ENCODE data around the gene LMAN1.
A peak's percentile ranks its signal among the peaks of the same experiment; 100 is the strongest.

The LMAN1 gene

DNA sequence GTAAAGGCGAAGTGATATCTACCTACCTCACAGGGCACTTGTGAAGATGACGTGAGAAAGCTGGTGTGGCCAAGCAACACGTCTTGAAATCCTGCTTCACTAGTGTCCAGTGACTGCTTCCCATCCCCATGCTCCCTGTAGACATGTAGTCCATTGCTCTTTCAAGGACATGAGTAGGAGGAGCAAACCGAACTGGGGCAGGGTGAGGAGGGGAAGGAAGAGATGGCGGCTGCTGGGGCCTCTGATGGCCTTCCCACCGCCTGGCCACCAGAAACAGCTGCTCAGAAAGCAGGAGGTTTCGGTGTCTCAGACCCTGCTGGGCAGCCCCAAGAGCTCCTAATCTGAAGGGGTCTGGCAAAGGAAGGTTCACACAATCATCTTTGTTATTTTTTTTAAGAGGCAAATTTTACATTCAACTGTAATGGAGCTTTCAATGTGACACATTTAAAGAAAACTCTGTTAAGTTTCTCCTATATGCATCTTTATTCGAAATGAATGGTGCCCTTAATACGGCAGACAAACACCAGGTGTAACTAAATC, 55.3 kb downstream of the LMAN1 start:
- H3K36me3 Mint-ChIP-seq = no peaks in the 10 kb centered on the region
- peaks cover 0 to 7% of the 10 kb centered on the region in 2 donors for H3K4me1 Mint-ChIP-seq
- peaks cover 32 to 36% of the 10 kb centered on the region in 2 donors for H3K27me3 Mint-ChIP-seq
- no peak overlapping the region for H3K27ac Mint-ChIP-seq
- DNase-seq (no peak), ATAC-seq (replicated peaks) (no peak)
- no peak overlapping the region for H3K4me3 Mint-ChIP-seq
- H3K9me3 Mint-ChIP-seq = no peaks in the 10 kb centered on the region

DNA sequence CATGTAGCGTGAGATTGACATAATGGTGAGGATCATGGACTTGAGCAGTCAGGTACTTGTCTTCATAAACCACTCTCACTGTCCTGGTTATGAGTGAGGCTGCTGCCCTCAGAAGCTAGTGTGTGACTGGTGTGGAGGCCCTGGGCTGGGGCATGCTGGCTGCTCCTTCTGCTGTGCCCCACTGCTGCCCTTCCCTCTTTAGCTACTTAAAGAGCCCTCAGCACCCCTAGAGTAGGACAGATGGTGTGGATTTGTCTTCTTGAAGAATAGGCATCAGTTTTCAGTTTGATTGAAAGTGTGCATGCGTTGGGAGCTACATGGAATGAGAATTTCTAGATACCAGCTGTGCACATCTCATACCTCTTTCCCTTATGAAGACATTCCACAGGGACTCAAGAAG, 56.1 kb downstream of the LMAN1 start:
- no peaks in the 10 kb centered on the region for H3K4me1 Mint-ChIP-seq
- peaks cover 31 to 34% of the 10 kb centered on the region in 2 donors for H3K27me3 Mint-ChIP-seq
- H3K9me3 Mint-ChIP-seq = no peaks in the 10 kb centered on the region
- ATAC-seq (replicated peaks) = peak in 1 of 2 donors; percentile 21
- H3K36me3 Mint-ChIP-seq = no peaks in the 10 kb centered on the region
- no peak for DNase-seq
- no peak overlapping the region for H3K4me3 Mint-ChIP-seq
- no peak overlapping the region for H3K27ac Mint-ChIP-seq

- Mint-ChIP-seq H3K4me3 (no peak overlapping the region), H3K9me3 (no peaks in the 10 kb centered on the region), H3K27ac (no peak overlapping the region), H3K36me3 (no peaks in the 10 kb centered on the region), H3K4me1 (no peaks in the 10 kb centered on the region), H3K27me3 (peaks cover 30% of the 10 kb centered on the region in 2 donors)
- DNase-seq (no peak), ATAC-seq (replicated peaks) (no peak)
Observed at GRCh38 chr18:59301929-59302328, 57.1 kb downstream of the LMAN1 start.

- Mint-ChIP-seq H3K4me3 (no peak overlapping the region), H3K4me1 (no peaks in the 10 kb centered on the region), H3K27me3 (peaks cover 22 to 23% of the 10 kb centered on the region in 2 donors), H3K27ac (no peak overlapping the region), H3K9me3 (no peaks in the 10 kb centered on the region), H3K36me3 (no peaks in the 10 kb centered on the region)
- DNase-seq (no peak), ATAC-seq (replicated peaks) (peak in 1 of 2 donors; percentile 36)
Observed at GRCh38 chr18:59300676-59301285, 58.3 kb downstream of the LMAN1 start.

DNA sequence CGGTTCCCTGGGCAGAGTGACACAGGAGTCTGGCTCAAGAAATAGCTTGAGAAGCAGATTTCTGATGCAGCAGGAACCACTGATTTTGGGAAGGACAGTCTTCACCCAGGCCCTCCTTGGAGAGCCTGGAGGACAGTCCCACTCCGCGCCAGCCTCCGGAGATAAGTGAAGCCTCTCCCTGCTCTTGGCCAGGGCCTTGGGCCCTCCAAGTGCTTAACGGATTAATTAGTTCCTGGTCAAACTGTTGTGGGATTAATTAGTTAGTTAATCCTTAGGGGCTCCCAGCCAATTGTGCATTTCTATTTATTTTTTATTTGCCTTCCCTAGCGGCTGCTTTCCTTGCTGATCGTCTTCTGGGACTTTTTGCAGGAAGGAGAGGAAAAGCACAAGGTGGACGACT, 60.2 kb downstream of the LMAN1 start:
- peaks cover 19% of the 10 kb centered on the region in 2 donors for H3K27me3 Mint-ChIP-seq
- H3K9me3 Mint-ChIP-seq = no peaks in the 10 kb centered on the region
- ATAC-seq (replicated peaks) (no peak), DNase-seq (no peak)
- H3K4me1 Mint-ChIP-seq = no peaks in the 10 kb centered on the region
- no peaks in the 10 kb centered on the region for H3K36me3 Mint-ChIP-seq
- H3K27ac Mint-ChIP-seq = no peak overlapping the region
- H3K4me3 Mint-ChIP-seq = no peak overlapping the region

DNA sequence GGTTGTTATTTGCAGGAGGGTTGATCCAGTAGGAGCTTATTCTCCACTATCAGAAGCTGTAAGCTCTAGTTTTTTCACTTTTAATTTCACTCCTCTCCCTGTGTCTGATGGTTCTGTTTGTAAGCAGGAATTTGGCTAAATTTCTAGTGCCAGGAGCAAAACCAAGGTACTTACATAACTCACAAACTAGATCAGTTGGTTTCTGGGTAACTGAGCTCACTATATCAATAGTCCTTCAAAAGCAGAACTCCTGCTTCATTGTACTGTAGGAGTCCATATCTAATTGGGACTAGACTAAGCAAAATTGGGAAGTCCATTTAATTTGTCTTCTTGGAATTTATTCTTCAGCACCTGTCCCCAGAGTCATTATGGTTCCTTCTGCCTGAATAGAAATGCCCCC, 65.7 kb downstream of the LMAN1 start:
- Mint-ChIP-seq H3K4me1 (no peaks in the 10 kb centered on the region), H3K9me3 (no peaks in the 10 kb centered on the region), H3K27me3 (peaks cover 31 to 33% of the 10 kb centered on the region in 2 donors), H3K27ac (no peak overlapping the region), H3K36me3 (no peaks in the 10 kb centered on the region), H3K4me3 (no peak overlapping the region)
- no peak for DNase-seq
- no peak for ATAC-seq (replicated peaks)

GRCh38 chr18:59286341-59286740, 72.7 kb downstream of the LMAN1 start:
- no peak for DNase-seq
- Mint-ChIP-seq H3K9me3 (no peaks in the 10 kb centered on the region), H3K4me3 (no peak overlapping the region), H3K36me3 (no peaks in the 10 kb centered on the region), H3K4me1 (no peaks in the 10 kb centered on the region), H3K27ac (no peak overlapping the region), H3K27me3 (peaks cover 32 to 43% of the 10 kb centered on the region in 2 donors)
- ATAC-seq (replicated peaks) = no peak

DNA sequence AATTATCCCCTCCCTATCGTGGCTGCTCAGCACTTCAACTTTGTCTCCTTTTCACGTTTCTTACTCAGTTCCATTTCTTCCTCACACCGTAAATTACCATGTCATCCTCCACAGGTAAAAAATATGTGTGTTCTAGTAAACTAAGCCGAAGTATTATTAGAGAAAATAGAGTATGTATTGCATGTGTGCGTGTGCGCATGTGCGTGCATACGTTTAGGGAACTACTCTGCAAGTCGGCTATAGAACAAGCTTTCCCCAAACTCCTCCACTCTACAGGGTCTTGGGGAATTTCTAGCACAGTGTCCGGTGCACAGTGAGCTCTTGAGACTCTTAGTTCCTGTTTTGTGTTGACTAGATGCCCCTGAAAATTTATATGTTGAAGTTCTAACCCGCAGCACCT, 76.7 kb downstream of the LMAN1 start:
- Mint-ChIP-seq H3K36me3 (no peaks in the 10 kb centered on the region), H3K27ac (no peak overlapping the region), H3K27me3 (peaks cover 47 to 48% of the 10 kb centered on the region in 2 donors), H3K9me3 (peaks cover 0 to 2% of the 10 kb centered on the region in 2 donors), H3K4me1 (no peaks in the 10 kb centered on the region), H3K4me3 (no peak overlapping the region)
- DNase-seq (no peak), ATAC-seq (replicated peaks) (no peak)

GRCh38 chr18:59279722-59280121, 79.3 kb downstream of the LMAN1 start:
- Mint-ChIP-seq H3K4me3 (no peak overlapping the region), H3K36me3 (no peaks in the 10 kb centered on the region), H3K27ac (no peak overlapping the region), H3K4me1 (no peaks in the 10 kb centered on the region), H3K9me3 (peaks cover 0 to 2% of the 10 kb centered on the region in 2 donors), H3K27me3 (peaks cover 56 to 57% of the 10 kb centered on the region in 2 donors)
- ATAC-seq (replicated peaks) (no peak), DNase-seq (no peak)

DNA sequence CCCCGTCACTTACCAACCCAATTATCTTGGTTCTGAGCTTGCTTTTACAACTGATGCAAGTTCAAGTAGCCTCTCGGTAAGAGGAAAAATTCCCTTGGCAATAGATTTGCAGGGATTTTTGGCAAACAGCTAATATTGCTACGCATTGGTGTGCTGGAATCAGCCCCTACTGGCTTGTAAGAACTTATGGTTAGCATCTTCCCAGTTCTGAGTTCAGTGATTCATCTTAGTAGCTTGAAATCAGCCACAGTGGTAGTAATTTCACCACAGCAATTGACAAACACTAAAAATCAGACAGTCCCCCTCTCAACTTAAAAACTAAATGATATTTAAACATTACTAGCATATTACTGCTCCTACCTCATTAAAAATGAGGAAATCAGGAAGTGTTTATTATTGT, 79.9 kb downstream of the LMAN1 start:
- Mint-ChIP-seq H3K4me1 (no peaks in the 10 kb centered on the region), H3K9me3 (peaks cover 0 to 2% of the 10 kb centered on the region in 2 donors), H3K27ac (no peak overlapping the region), H3K27me3 (peaks cover 56 to 57% of the 10 kb centered on the region in 2 donors), H3K36me3 (no peaks in the 10 kb centered on the region), H3K4me3 (no peak overlapping the region)
- ATAC-seq (replicated peaks) = no peak
- DNase-seq = no peak

- no peak for DNase-seq
- Mint-ChIP-seq H3K4me1 (peaks cover 2 to 4% of the 10 kb centered on the region in 2 donors), H3K27me3 (peaks cover 56 to 57% of the 10 kb centered on the region in 2 donors), H3K36me3 (peaks cover 0 to 3% of the 10 kb centered on the region in 2 donors), H3K27ac (no peak overlapping the region), H3K4me3 (no peak overlapping the region), H3K9me3 (peaks cover 0 to 2% of the 10 kb centered on the region in 2 donors)
- no peak for ATAC-seq (replicated peaks)
Observed at GRCh38 chr18:59278793-59279192, 80.3 kb downstream of the LMAN1 start.

Data from stimulated activated naive B cell treated with anti-CD40 and anti-IgM and Interleukin-4, amounts not matched to agents 10 μg/mL and 1 μg/mL and 100 μg/mL, for 72 hours (primary cell).